ENCODE measurements around the gene TAS2R60.
"Not testable (repeated sequence)": the region's sequence is repeated elsewhere in the genome, so short reads cannot be mapped to it uniquely, and the experiment has no call there.

Gene TAS2R60

GRCh38 chr7:143443153-143443552 lies at the start of gene TAS2R60:
Gene TAS2R60, plus strand, starts transcription at chr7:143443453. Its CDS starts 0 bp downstream, at chr7:143443453.
- no peak for DNase-seq

GRCh38 chr7:143394068-143394467 lies 49.2 kb upstream of the TAS2R60 start:
- DNase-seq, result peak; percentile 17

GRCh38 chr7:143394777-143395176 lies 48.5 kb upstream of the TAS2R60 start:
- no peak for DNase-seq

- DNase-seq, result no peak
These were observed 47.8 kb upstream of the TAS2R60 start for GRCh38 chr7:143395187-143396149.

- DNase-seq, result no peak
These were observed 47.1 kb upstream of the TAS2R60 start for GRCh38 chr7:143396182-143396581.

GRCh38 chr7:143396625-143397556 lies 46.4 kb upstream of the TAS2R60 start:
- DNase-seq, result no peak

GRCh38 chr7:143397710-143398530 lies 45.3 kb upstream of the TAS2R60 start:
- DNase-seq, result no peak

- no peak for DNase-seq
These were observed 44.6 kb upstream of the TAS2R60 start for GRCh38 chr7:143398616-143399015.

- DNase-seq, result no peak
These were observed 44.1 kb upstream of the TAS2R60 start for GRCh38 chr7:143399151-143399550.

GRCh38 chr7:143399642-143400041 lies 43.6 kb upstream of the TAS2R60 start:
- DNase-seq, result no peak

GRCh38 chr7:143401265-143401664 lies 42.0 kb upstream of the TAS2R60 start:
- DNase-seq, result no peak

GRCh38 chr7:143402233-143402632 lies 41.0 kb upstream of the TAS2R60 start:
- DNase-seq, result not testable (repeated sequence)

- DNase-seq, result peak; percentile 67
These were observed 37.9 kb upstream of the TAS2R60 start for GRCh38 chr7:143405173-143406001.

GRCh38 chr7:143406002-143406357 lies 37.3 kb upstream of the TAS2R60 start:
- no peak for DNase-seq

GRCh38 chr7:143407287-143408251 lies 35.7 kb upstream of the TAS2R60 start:
- no peak for DNase-seq

- no peak for DNase-seq
These were observed 35.0 kb upstream of the TAS2R60 start for GRCh38 chr7:143408252-143408685.

GRCh38 chr7:143408686-143409561 lies 34.3 kb upstream of the TAS2R60 start, which contains the start of gene EPHA1:
Gene EPHA1, minus strand, starts transcription at chr7:143408856. Its CDS starts 51 bp downstream, at chr7:143408805.
- no peak for DNase-seq

GRCh38 chr7:143410521-143411004 lies 32.7 kb upstream of the TAS2R60 start:
- no peak for DNase-seq

Data from HCEC 1CT (cell line).